HG03558 (cell line): ENCODE results near the gene C7orf57.

Experiments used
- ATAC-seq: cut with Tn5 transposase; IDR thresholded peaks from one replicate; pipeline ENCODE4 v1.9.1; 2021; ENCODE audit warnings: moderate number of reproducible peaks; ENCODE audit not compliant: unreplicated experiment; ENCODE audit errors: extremely low read depth

C7orf57 gene

DNA sequence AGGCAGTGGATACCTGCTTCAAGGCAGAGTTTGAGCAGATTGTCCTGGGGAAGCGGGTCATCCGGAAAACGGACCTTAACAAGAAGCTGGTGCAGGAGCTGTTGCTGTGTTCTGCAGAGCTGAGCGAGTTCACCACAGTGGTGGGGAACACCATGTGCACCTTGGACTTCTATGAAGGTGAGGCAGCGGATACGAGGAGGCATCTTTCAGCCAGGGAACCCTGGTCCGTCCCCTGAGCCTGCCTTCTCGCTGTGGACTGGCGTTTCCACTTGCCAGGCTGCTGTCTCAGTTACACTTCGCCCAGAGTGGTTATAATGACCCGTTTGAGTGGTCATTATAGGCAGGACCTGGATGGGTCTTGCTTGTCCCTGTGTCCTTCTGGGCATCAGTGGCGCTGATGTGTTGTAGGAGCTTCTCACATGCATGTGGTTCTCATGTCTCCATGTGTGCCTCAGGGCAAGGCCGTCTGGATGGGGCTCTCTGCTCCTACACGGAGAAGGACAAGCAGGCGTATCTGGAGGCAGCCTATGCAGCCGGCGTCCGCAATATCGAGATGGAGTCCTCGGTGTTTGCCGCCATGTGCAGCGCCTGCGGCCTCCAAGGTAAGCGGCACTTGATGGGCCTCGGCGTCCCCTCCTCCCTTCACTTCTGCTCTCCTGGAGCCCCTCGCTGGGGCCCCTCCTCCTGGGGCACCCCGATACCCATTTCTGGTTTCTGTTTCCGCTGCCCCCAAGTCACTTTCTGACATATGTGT is 71.7 kb downstream of the C7orf57 start:
- ATAC-seq = no peak

DNA sequence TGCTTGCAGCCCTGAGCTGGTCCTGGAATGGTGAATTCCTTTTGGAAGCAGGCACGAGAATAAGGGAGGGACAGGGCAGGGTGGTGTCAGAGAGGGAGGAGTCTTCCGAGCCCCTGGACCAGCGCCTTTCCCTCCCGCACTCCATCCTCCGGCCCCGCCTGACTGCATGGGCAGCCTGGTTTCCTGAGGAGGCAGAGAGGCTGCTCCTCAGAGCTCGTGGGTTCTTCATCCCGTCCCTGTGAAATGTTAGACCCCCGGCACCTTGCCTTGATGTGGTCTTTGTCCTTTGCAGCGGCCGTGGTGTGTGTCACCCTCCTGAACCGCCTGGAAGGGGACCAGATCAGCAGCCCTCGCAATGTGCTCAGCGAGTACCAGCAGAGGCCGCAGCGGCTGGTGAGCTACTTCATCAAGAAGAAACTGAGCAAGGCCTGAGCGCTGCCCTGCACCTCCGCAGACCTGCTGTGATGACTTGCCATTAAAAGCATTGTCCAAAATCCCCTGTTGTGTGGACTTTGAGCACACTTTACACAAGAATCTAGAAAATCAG is 72.7 kb downstream of the C7orf57 start:
- no peak for ATAC-seq

DNA sequence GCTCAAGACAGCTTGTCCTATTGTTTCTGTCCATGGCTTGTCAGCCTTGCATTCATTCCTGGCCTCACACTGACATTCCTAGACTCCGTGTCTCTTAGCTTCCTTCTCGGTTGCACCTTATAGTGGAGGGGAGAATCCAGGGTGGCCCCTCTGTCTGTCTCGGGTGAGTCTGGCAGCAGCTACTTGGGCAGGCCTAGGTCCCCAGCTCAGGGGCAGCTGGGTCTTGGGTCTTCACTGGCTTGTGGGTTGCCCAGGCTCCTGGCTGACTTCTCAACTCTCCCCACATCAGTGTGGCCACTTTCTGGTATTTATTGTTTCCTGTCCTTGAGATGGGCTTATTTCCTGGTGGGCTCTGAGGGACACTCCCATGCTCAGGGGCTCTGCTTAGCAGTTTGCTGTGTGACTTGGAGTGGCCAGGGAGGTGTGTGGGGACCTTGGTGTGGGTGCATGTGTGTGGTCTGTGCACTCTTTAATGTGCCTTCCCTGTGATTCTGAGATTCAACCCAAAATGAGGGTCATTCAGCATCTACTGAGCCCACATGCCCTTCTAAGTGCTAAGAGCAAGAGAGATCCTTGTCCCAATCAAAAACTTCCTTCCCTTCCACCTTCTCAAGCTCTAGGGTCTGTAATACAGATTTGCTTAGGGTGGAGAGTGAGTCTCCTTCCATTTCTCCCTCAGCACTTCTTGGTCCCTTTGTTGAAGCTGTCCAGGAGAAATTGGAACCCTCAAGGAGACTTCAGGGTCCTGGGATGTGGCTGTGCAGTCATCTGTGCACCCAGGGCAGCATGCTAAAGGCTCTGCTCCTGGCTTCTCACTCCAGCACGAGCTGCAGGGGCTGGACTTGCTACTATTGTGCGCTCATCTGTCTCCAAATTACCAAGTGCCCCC is 73.9 kb downstream of the C7orf57 start:
- ATAC-seq = no peak

DNA sequence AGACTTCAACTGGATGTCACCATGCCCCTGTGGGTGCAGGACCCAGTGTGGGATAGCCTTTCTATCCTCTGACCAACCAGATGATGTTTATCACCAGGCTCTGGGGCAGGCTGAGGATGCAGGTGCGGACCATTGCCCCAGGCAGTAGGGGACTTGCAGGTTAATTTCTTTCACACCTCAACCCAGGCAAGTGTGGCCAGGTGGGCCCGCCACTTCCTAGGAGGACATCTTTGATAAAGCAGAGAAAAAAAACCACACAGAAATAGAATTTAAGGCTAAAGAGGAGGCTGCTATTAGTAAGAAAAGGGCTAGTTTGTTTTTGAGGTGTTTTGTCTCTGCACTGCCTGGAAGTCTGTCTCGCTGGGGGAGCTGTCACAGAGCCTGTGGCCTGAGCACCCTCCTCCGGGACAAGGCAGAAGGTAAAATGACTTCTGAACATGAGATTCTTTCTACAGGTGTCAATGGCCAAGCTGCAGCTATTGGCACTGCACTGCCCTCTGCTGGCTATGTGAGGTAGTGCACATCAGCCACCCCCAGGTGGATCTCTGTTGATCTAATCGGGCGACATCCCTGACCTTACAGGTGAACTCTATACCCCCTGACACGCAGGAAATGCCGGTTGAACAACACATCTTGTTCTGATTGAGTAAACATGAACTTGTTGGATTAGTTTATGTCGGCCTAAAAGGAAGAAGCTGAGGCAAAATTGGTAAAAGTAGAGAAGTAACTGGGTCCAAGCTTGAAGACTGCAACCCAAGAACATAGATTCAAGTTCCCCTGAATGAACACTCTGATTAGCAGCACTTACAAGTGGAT is 74.7 kb downstream of the C7orf57 start:
- ATAC-seq = peak; percentile 63

DNA sequence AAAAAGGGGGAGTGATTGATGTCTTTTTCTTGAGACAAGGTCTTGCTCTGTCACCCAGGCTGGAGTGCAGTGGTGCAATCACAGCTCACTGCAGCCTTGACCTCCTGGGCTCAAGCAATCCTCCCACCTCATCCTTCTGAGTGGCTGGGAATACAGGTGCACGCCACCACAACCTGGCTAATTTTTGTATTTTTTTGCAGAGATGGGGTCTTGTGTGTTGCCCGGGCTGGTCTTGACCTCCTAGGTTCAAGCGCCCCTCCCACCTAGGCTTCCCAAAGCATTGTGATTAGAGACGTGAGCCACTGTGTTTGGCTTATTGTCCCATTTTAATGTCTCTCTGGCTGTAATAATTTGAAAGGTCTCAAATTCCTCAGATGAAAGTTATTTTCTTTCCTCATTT is 75.5 kb downstream of the C7orf57 start:
- ATAC-seq = no peak
